Endothelial cell of hepatic sinusoid (primary cell): ENCODE results near the gene ATP2A2.
"Not testable (repeated sequence)": the region's sequence is repeated elsewhere in the genome, so short reads cannot be mapped to it uniquely, and the experiment has no call there.

ENCODE experiments used
- in situ Hi-C: cut with HindIII; loops from 2 replicates; pipeline ENCODE4 v1.10.0; 2017; ENCODE audit warnings: low sequenced_read_pairs

ATP2A2 gene

GRCh38 chr12:110338754-110339153 is 57.7 kb downstream of the ATP2A2 start:
- in situ Hi-C loops: no loop called here

GRCh38 chr12:110339184-110339952 is 58.3 kb downstream of the ATP2A2 start:
- in situ Hi-C loops: no loop called here

- in situ Hi-C loops: not testable (repeated sequence)
These were observed 59.2 kb downstream of the ATP2A2 start for GRCh38 chr12:110340261-110340660.

GRCh38 chr12:110340706-110341105 is 59.7 kb downstream of the ATP2A2 start:
- in situ Hi-C loops: no loop called here

GRCh38 chr12:110342157-110342556 is 61.1 kb downstream of the ATP2A2 start:
- in situ Hi-C loops: no loop called here

GRCh38 chr12:110343114-110343513 is 62.1 kb downstream of the ATP2A2 start:
- in situ Hi-C loops: no loop called here

GRCh38 chr12:110343736-110344555 is 62.9 kb downstream of the ATP2A2 start:
- in situ Hi-C loops: no loop called here

GRCh38 chr12:110344657-110345056 is 63.6 kb downstream of the ATP2A2 start:
- in situ Hi-C loops: no loop called here

GRCh38 chr12:110345176-110345661 is 64.2 kb downstream of the ATP2A2 start:
- in situ Hi-C loops: no loop called here

- in situ Hi-C loops: no loop called here
These were observed 64.9 kb downstream of the ATP2A2 start for GRCh38 chr12:110345963-110346362.

- in situ Hi-C loops: no loop called here
These were observed 66.7 kb downstream of the ATP2A2 start for GRCh38 chr12:110347767-110348166.

GRCh38 chr12:110348431-110349059 is 67.5 kb downstream of the ATP2A2 start:
- in situ Hi-C loops: no loop called here

GRCh38 chr12:110349096-110349495 is 68.0 kb downstream of the ATP2A2 start:
- in situ Hi-C loops: no loop called here

GRCh38 chr12:110349514-110350151 is 68.6 kb downstream of the ATP2A2 start:
- in situ Hi-C loops: no loop called here

GRCh38 chr12:110351119-110351518 is 70.1 kb downstream of the ATP2A2 start:
- in situ Hi-C loops: no loop called here

- in situ Hi-C loops: no loop called here
These were observed 71.4 kb downstream of the ATP2A2 start for GRCh38 chr12:110352401-110352800.

GRCh38 chr12:110353211-110353965 is 72.3 kb downstream of the ATP2A2 start:
- in situ Hi-C loops: no loop called here

GRCh38 chr12:110354172-110354780 is 73.2 kb downstream of the ATP2A2 start:
- in situ Hi-C loops: no loop called here

GRCh38 chr12:110355073-110355472 is 74.0 kb downstream of the ATP2A2 start:
- in situ Hi-C loops: no loop called here
